H1 (cell line): Measurements from ENCODE around the gene ZNF77. TPM values are rescaled to one million over a fixed set of nuclear protein-coding genes. Genes with fewer than 3 reads are reported as not detected.

Experiments used
- CHD2 ChIP-seq: IDR thresholded peaks from 2 replicates; pipeline ENCODE4 v1.6.1; 2012; ENCODE audit warnings: low read length, improper control_type of control experiment
- CREB1 ChIP-seq: IDR thresholded peaks from 2 replicates; pipeline ENCODE4 v1.6.1; 2012; ENCODE audit warnings: inconsistent platforms
- CTBP2 ChIP-seq: IDR thresholded peaks from 2 replicates; pipeline ENCODE4 v1.7.0; 2011; ENCODE audit warnings: borderline replicate concordance, mild to moderate bottlenecking, moderate library complexity, mixed read lengths, low read length; ENCODE audit not compliant: insufficient read depth, insufficient read length
- EGR1 ChIP-seq: IDR thresholded peaks from 2 replicates; pipeline ENCODE4 v1.6.1; 2011; ENCODE audit warnings: low read depth, low read length, borderline replicate concordance
- FOSL1 ChIP-seq: IDR thresholded peaks from 2 replicates; pipeline ENCODE4 v1.6.1; 2011; ENCODE audit warnings: mild to moderate bottlenecking, low read depth, low read length, moderate library complexity; ENCODE audit not compliant: insufficient read depth
- HDAC2 ChIP-seq, 2 experiments: fragments of 300-600 bp in 1 of 2; sonication (generic) in 1 of 2; IDR thresholded peaks; 2 replicates each; pipeline ENCODE4 v1.6.1; 2011 to 2012; ENCODE audit warnings: low read depth in 2 of 2, low read length in 2 of 2, mild to moderate bottlenecking in 2 of 2, moderate library complexity in 2 of 2, borderline replicate concordance in 1 of 2, inconsistent platforms in 1 of 2
- JUN ChIP-seq: IDR thresholded peaks from 2 replicates; pipeline ENCODE4 v1.6.1; 2011; ENCODE audit warnings: low read depth, mild to moderate bottlenecking, improper control_type of control experiment, low read length
- JUND ChIP-seq: IDR thresholded peaks from 2 replicates; pipeline ENCODE4 v1.6.1; 2011; ENCODE audit warnings: mild to moderate bottlenecking, improper control_type of control experiment, low read length
- MAX ChIP-seq: IDR thresholded peaks from 2 replicates; pipeline ENCODE4 v1.6.1; 2012; ENCODE audit warnings: inconsistent platforms
- NRF1 ChIP-seq: IDR thresholded peaks from 2 replicates; pipeline ENCODE4 v1.6.1; 2011; ENCODE audit warnings: mild to moderate bottlenecking, low read depth, low read length, improper control_type of control experiment
- POLR2A ChIP-seq, 2 experiments: IDR thresholded peaks; 1 replicate in 1 of 2; 2 replicates in 1 of 2; pipeline ENCODE4 v1.6.1; 2011; ENCODE audit warnings: low read depth in 2 of 2, low read length in 2 of 2, mild to moderate bottlenecking in 2 of 2; ENCODE audit errors: control extremely low read depth in 1 of 2
- POU5F1 ChIP-seq: IDR thresholded peaks from 2 replicates; pipeline ENCODE4 v1.6.1; 2011; ENCODE audit warnings: low read depth, mild to moderate bottlenecking, low read length, moderate library complexity
- RXRA ChIP-seq: IDR thresholded peaks from 2 replicates; pipeline ENCODE4 v1.6.1; 2011; ENCODE audit warnings: low read depth, mild to moderate bottlenecking, low read length, moderate library complexity; ENCODE audit not compliant: insufficient read depth
- SAP30 ChIP-seq: fragments of 300-600 bp; sonication (generic); IDR thresholded peaks from 2 replicates; pipeline ENCODE4 v1.7.1; 2012; ENCODE audit warnings: low read length, moderate library complexity, mild to moderate bottlenecking, inconsistent platforms; ENCODE audit not compliant: insufficient read depth, insufficient replicate concordance
- SIX5 ChIP-seq: IDR thresholded peaks from 2 replicates; pipeline ENCODE4 v1.6.1; 2011; ENCODE audit warnings: mild to moderate bottlenecking, low read depth, low read length
- SP2 ChIP-seq: IDR thresholded peaks from 2 replicates; pipeline ENCODE4 v1.6.1; 2012; ENCODE audit warnings: mild to moderate bottlenecking, low read length, inconsistent platforms
- SP4 ChIP-seq: IDR thresholded peaks from 2 replicates; pipeline ENCODE4 v1.6.1; 2012; ENCODE audit warnings: low read length, inconsistent platforms
- TCF12 ChIP-seq: IDR thresholded peaks from 2 replicates; pipeline ENCODE4 v1.6.1; 2011; ENCODE audit warnings: low read depth, mild to moderate bottlenecking, low read length
- TEAD4 ChIP-seq: IDR thresholded peaks from 2 replicates; pipeline ENCODE4 v1.6.1; 2012; ENCODE audit warnings: low read depth, low read length, inconsistent platforms, mixed read lengths
- ZNF274 ChIP-seq: IDR thresholded peaks from 2 replicates; pipeline ENCODE4 v1.7.0; 2012; ENCODE audit warnings: low read length, borderline replicate concordance; ENCODE audit errors: extremely low read depth
- polyA plus RNA-seq, 7 experiments: library from polyadenylated mRNA; depleted of rRNA in 3 of 7; stranded (reverse) in 5 of 7; unstranded in 2 of 7; fragments of >200 nt in 5 of 7; fragments of 200-250 nt in 2 of 7; gene quantifications; 1 replicate in 5 of 7; 2 replicates in 1 of 7; 4 replicates in 1 of 7; pipeline versions ENCODE4 v1.2.1 to v1.2.3, GENCODE V29; 2011 to 2013; ENCODE audit warnings: missing spikeins in 2 of 7, mixed read lengths in 2 of 7
- total RNA-seq: library from RNA; stranded (reverse); fragmentation: NEBNext Ultra II Directional; extraction: Animal tissue kit (Norgen Biotek cat#: 25700); gene quantifications from 2 replicates; pipeline ENCODE4 v1.2.1, GENCODE V29; 2021
- TF ChIP-seq, protein P1 (sequence below): IDR thresholded peaks from 2 replicates; pipeline ENCODE4 v1.6.1; 2012; ENCODE audit warnings: low read length, inconsistent platforms
- TF ChIP-seq, protein P2 (sequence below): IDR thresholded peaks from 2 replicates; pipeline ENCODE4 v1.6.1; 2012; ENCODE audit warnings: inconsistent platforms

Gene ZNF77
- total and polyA plus RNA-seq, 2 of the 8 experiments (the other 6 are each of a cell fraction or from before 2014, with no cell fraction given) = 2.9 to 4.7 TPM

GRCh38 chr19:2962018-2962670, 17.4 kb upstream of the ZNF77 start (continued):
- TF ChIP-seq HDAC2 (IDR thresholded peaks at IDR 0.05; ENCODE audit: borderline replicate concordance in 1 of 2, low read depth in 2 of 2, low read length in 2 of 2) = no peak
- no peak for TF ChIP-seq RXRA
- no peak for TF ChIP-seq TCF12
- TF ChIP-seq POLR2A (IDR thresholded peaks at IDR 0.05; ENCODE audit: control extremely low read depth in 1 of 2, low read depth in 2 of 2, low read length in 2 of 2) = no peak
- TF ChIP-seq TEAD4 = 0 out of 2 replicates have a peak, but pooled peaks have one; percentile 10
- TF ChIP-seq CTBP2 = no peak
- no peak for TF ChIP-seq SP2
- peak; percentile 95 for TF ChIP-seq CREB1
- peak; percentile 100 for TF ChIP-seq JUND
- TF ChIP-seq SAP30 = no peak
- TF ChIP-seq CHD2 = no peak
- TF ChIP-seq JUN = peak; percentile 98
- TF ChIP-seq POU5F1 = no peak
- TF ChIP-seq, protein P1, sequence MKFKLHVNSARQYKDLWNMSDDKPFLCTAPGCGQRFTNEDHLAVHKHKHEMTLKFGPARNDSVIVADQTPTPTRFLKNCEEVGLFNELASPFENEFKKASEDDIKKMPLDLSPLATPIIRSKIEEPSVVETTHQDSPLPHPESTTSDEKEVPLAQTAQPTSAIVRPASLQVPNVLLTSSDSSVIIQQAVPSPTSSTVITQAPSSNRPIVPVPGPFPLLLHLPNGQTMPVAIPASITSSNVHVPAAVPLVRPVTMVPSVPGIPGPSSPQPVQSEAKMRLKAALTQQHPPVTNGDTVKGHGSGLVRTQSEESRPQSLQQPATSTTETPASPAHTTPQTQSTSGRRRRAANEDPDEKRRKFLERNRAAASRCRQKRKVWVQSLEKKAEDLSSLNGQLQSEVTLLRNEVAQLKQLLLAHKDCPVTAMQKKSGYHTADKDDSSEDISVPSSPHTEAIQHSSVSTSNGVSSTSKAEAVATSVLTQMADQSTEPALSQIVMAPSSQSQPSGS = peak; percentile 100
- no peak for TF ChIP-seq ZNF274
- TF ChIP-seq, protein P2, sequence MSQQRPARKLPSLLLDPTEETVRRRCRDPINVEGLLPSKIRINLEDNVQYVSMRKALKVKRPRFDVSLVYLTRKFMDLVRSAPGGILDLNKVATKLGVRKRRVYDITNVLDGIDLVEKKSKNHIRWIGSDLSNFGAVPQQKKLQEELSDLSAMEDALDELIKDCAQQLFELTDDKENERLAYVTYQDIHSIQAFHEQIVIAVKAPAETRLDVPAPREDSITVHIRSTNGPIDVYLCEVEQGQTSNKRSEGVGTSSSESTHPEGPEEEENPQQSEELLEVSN = no peak
- TF ChIP-seq NRF1 = no peak
- TF ChIP-seq SIX5 = no peak
- TF ChIP-seq SP4 = no peak
- TF ChIP-seq FOSL1 = no peak
- no peak for TF ChIP-seq EGR1
- no peak for TF ChIP-seq MAX
